ENCODE data around the gene PIGL.

DNA sequence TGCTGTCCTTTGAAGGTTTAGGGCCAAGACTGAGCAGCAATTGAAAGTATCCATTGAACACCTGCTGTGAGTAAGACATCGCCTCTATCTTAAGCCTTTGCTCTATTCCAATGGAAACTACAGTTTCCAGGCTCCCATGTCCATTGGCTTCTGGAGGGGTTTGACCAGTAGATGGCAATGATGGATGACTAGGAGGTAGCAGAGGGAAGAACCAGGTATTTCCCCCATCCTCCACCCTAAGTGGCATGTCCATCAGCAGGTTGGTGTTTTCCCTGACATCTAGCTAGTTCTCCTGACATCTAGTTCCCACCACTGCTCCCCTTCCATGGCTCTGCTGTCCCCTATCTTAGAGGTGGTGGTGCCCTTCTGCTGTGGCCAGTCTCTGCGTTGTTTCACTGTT lies 77.5 kb downstream of the PIGL start:
- TF ChIP-seq CTCF (IDR thresholded peaks at IDR 0.05) (no peak), EP300 (IDR thresholded peaks at IDR 0.05; ENCODE audit: low read depth) (no peak), POLR2A (IDR thresholded peaks at IDR 0.05) (no peak), POLR2AphosphoS5 (IDR thresholded peaks at IDR 0.05) (no peak)

Data from transverse colon (tissue), 4 donors.